Fibroblast of lung (primary cell): ENCODE data around the gene GAS7.

Source experiments
- EZH2 ChIP-seq: IDR thresholded peaks from 2 replicates; pipeline ENCODE4 v1.5.1; 2012; ENCODE audit warnings: low read length, control low read depth, mild to moderate bottlenecking; ENCODE audit errors: missing control alignments
- TF ChIP-seq, protein P1 (sequence below), 2 donors: IDR thresholded peaks in 1 of 2; conservative IDR thresholded peaks in 1 of 2; 1 replicate in 1 of 2; 2 replicates in 1 of 2; pipeline ENCODE4 v1.5.1; 2011 to 2012; ENCODE audit warnings: low read length in 2 of 2, control low read depth in 1 of 2, inconsistent platforms in 1 of 2, low read depth in 1 of 2, mild to moderate bottlenecking in 1 of 2

DNA sequence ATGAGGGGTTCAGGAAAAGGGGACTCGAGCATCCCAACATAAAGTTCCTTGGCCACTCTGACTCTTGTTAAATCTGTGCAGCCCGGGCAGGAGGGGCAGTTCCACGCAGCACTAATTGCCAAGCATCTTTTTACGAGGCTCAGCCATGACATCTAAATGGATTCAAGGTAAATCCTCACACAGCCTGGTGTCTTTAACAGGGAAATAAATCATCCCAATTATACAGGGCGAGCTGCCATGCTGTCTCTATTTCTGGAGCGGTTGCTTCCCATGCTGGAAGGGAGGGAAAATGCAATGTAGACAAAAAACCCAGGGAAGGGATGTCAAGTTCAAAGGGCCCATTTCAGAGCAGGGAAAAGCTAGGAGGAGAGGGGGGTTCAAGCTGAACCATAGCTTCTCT lies 110.0 kb downstream of the GAS7 start:
- TF ChIP-seq, protein P1, sequence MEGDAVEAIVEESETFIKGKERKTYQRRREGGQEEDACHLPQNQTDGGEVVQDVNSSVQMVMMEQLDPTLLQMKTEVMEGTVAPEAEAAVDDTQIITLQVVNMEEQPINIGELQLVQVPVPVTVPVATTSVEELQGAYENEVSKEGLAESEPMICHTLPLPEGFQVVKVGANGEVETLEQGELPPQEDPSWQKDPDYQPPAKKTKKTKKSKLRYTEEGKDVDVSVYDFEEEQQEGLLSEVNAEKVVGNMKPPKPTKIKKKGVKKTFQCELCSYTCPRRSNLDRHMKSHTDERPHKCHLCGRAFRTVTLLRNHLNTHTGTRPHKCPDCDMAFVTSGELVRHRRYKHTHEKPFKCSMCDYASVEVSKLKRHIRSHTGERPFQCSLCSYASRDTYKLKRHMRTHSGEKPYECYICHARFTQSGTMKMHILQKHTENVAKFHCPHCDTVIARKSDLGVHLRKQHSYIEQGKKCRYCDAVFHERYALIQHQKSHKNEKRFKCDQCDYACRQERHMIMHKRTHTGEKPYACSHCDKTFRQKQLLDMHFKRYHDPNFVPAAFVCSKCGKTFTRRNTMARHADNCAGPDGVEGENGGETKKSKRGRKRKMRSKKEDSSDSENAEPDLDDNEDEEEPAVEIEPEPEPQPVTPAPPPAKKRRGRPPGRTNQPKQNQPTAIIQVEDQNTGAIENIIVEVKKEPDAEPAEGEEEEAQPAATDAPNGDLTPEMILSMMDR (conservative IDR thresholded peaks at IDR 0.05 in 1 of 2, IDR thresholded peaks at IDR 0.05 in 1 of 2; ENCODE audit: low read depth in 1 of 2, low read length in 2 of 2), result no peak
- no peak for TF ChIP-seq EZH2
